Naive thymus-derived CD4-positive, alpha-beta T cell (primary cell): ENCODE results near the gene SYT2. TPM values are rescaled to one million over a fixed set of nuclear protein-coding genes. Genes with fewer than 3 reads are reported as not detected.
A peak's percentile ranks its signal among the peaks of the same experiment; 100 is the strongest.
"Not testable (repeated sequence)": the region's sequence is repeated elsewhere in the genome, so short reads cannot be mapped to it uniquely, and the experiment has no call there.

Experiments used
- ATAC-seq: fragments of 150-1000 bp; cut with Tn5 transposase; 2 replicates; pipeline ENCODE4 v1.10.0; 2021; ENCODE audit warnings: mild to moderate bottlenecking, moderate library complexity
- CTCF ChIA-PET: fragments of 350-600 bp; sonication (Branson Sonifier 250); formaldehyde crosslinking; loops from one replicate; lab custom pipeline; 2021; ENCODE audit warnings: antibody characterized with exemption; lab: Charles Lee
- POLR2A ChIA-PET: fragments of 350-600 bp; sonication (Branson Sonifier 250); formaldehyde crosslinking; loops from one replicate; lab custom pipeline; 2021; ENCODE audit warnings: antibody characterized with exemption, inconsistent platforms; lab: Charles Lee
- DNase-seq, 9 donors: peaks; one replicate each; pipeline versions ENCODE4 v3.0.0 to v3.0.0-alpha.2; 2020 to 2022; ENCODE audit warnings: mixed read lengths in 1 of 9
- H3K27ac ChIP-seq: one replicate; pipeline ENCODE4 v1.7.0; 2013; ENCODE audit warnings: mild to moderate bottlenecking, low read depth, low read length, moderate library complexity
- H3K27me3 ChIP-seq, 2 donors: one replicate each; pipeline ENCODE4 v1.7.0; 2013; ENCODE audit warnings: low read length in 2 of 2, mild to moderate bottlenecking in 2 of 2, moderate library complexity in 2 of 2; ENCODE audit not compliant: control insufficient read depth in 2 of 2, insufficient read depth in 2 of 2
- H3K36me3 ChIP-seq, 3 experiments: 1 replicate in 2 of 3; 2 replicates in 1 of 3; pipeline ENCODE4 v1.7.0; 2013; ENCODE audit warnings: low read length in 3 of 3, mild to moderate bottlenecking in 3 of 3, moderate library complexity in 1 of 3; ENCODE audit not compliant: insufficient read depth in 3 of 3, control insufficient read depth in 2 of 3
- H3K4me1 ChIP-seq, 2 donors: one replicate each; pipeline ENCODE4 v1.7.0; 2013; ENCODE audit warnings: low read length in 2 of 2, mild to moderate bottlenecking in 2 of 2, moderate library complexity in 1 of 2; ENCODE audit not compliant: control insufficient read depth in 2 of 2, insufficient read depth in 2 of 2
- H3K4me3 ChIP-seq: 2 replicates; pipeline ENCODE4 v1.7.0; 2013; ENCODE audit warnings: mild to moderate bottlenecking, low read length
- H3K9me3 ChIP-seq, 3 experiments: 1 replicate in 2 of 3; 2 replicates in 1 of 3; pipeline ENCODE4 v1.7.0; 2013; ENCODE audit warnings: low read length in 3 of 3; ENCODE audit not compliant: control insufficient read depth in 2 of 3
- H3K27ac Mint-ChIP-seq, 9 donors: one replicate each; pipeline ENCODE4 v1.8.0; 2020 to 2022; ENCODE audit warnings: mixed read lengths in 9 of 9, mild to moderate bottlenecking in 8 of 9, moderate library complexity in 5 of 9, inconsistent platforms in 2 of 9
- H3K27me3 Mint-ChIP-seq, 5 donors: one replicate each; pipeline ENCODE4 v1.8.0; 2021 to 2022; ENCODE audit warnings: mixed read lengths in 5 of 5, mild to moderate bottlenecking in 1 of 5
- H3K36me3 Mint-ChIP-seq, 5 donors: one replicate each; pipeline ENCODE4 v1.8.0; 2020 to 2022; ENCODE audit warnings: mixed read lengths in 5 of 5, mild to moderate bottlenecking in 3 of 5, inconsistent platforms in 1 of 5
- H3K4me1 Mint-ChIP-seq, 7 donors: one replicate each; pipeline ENCODE4 v1.8.0; 2020 to 2022; ENCODE audit warnings: mixed read lengths in 7 of 7, mild to moderate bottlenecking in 3 of 7, inconsistent platforms in 1 of 7
- H3K4me3 Mint-ChIP-seq, 10 donors: one replicate each; pipeline ENCODE4 v1.8.0; 2020 to 2022; ENCODE audit warnings: mild to moderate bottlenecking in 10 of 10, mixed read lengths in 10 of 10, moderate library complexity in 6 of 10, inconsistent platforms in 2 of 10
- H3K9me3 Mint-ChIP-seq, 11 donors: one replicate each; pipeline ENCODE4 v1.8.0; 2020 to 2022; ENCODE audit warnings: mixed read lengths in 11 of 11, mild to moderate bottlenecking in 4 of 11, inconsistent platforms in 1 of 11, moderate library complexity in 1 of 11
- intact Hi-C, 2 donors: fragments of 100-400 bp; cut with micrococcal nuclease; formaldehyde crosslinking; loops; one replicate each; pipeline ENCODE4 v1.15.1; 2023
- polyA plus RNA-seq, 2 donors: library from polyadenylated mRNA; unstranded; fragments of 300-500 nt; fragmentation: Illumina TruSeq; gene quantifications; one replicate each; pipeline ENCODE4 v1.2.3, GENCODE V29; 2021
- total RNA-seq, 6 experiments: library from RNA in 5 of 6; stranded (reverse) in 5 of 6; gene quantifications; 1 replicate in 5 of 6; 2 replicates in 1 of 6; pipeline ENCODE4 v1.2.3 and lab custom pipeline; 2021 to 2026

SYT2 gene
- total and polyA plus RNA-seq, 7 experiments from 2014 or later = 0.02 TPM; not detected in 6

DNA sequence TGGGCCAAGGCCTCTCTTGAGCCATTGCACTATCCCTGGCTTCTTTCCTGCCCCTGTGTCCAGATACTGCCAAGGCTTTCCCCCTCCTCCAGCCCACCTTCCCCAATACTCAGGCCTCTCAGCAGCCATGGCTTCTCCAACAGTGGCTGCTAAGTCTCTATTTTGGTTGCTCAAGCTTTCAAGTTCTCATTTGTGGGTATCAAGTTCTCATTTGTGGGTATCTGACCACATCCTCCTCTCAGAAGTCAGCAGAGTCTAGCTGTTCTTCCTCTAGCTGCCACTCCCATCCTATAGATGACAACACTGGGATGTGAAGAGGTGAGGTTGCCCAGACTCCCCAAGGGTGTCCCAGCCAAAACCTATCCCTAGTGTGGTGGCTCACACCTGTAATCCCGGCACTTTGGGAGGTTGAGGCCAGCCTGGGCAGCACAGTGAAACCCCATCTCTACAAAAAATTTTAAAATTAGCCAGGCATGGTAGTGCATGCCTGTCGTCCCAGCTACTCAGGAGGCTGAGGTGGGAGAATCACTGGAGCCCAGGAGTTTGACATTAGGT, 80.9 kb downstream of the SYT2 start:
- H3K4me3 ChIP-seq = peak overlapping the region; percentile 32
- peak; percentile 91 for ATAC-seq
- peaks cover 30 to 34% of the 10 kb centered on the region in 2 donors for H3K4me1 ChIP-seq
- peak in 7 of 9 donors; percentile 51 to 84 (median 80) for DNase-seq
- CTCF ChIA-PET, H3K9me3 Mint-ChIP-seq, H3K36me3 ChIP-seq, H3K27me3 ChIP-seq, H3K9me3 ChIP-seq, H3K36me3 Mint-ChIP-seq, POLR2A ChIA-PET, H3K27ac ChIP-seq: not testable (repeated sequence)
- Mint-ChIP-seq H3K27me3 (peaks cover 20 to 48% (median 26%) of the 10 kb centered on the region in 5 donors), H3K4me3 (peak overlapping the region; percentile 59 to 90 (median 76)), H3K4me1 (peaks cover 18 to 52% (median 43%) of the 10 kb centered on the region in 7 donors), H3K27ac (peak overlapping the region in 6 of 9 donors; percentile 22 to 89 (median 57))
- intact Hi-C loops = loop anchor here in 1 of 2 donors (5.0 kb wide), 1 partner anchor 287 kb away; the partner anchor contains the start of gene UBE2T

DNA sequence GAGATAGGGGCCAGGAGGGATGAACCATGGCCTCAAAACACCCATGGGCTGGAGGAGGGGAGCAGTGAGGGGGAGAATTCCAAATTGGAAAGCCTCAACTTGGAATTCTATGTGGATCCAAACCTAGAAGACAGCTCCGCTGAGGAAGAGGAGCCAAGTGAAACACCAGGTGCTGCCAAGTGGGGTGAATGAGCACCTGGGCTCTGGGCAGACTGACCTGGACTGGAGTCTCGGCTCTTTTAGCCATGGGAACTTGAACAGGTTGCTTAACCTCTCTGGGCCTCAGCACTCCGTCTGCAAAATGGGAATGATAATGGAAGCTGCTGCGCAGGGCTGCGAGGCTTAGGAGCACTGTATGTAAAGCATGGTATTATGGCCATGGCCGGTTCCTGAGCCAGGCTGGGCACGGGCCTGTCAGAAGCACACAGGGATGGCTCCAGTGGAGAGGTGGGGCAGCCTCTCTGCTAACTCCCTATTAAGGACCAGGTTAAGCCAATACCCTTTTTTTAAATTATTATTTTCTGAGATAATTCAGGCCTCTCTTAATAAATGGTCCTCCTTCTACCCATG, 81.5 kb downstream of the SYT2 start:
- no peak overlapping the region for H3K27ac ChIP-seq
- H3K4me1 Mint-ChIP-seq = peaks cover 18 to 52% (median 43%) of the 10 kb centered on the region in 7 donors
- H3K27me3 Mint-ChIP-seq = peaks cover 20 to 44% (median 24%) of the 10 kb centered on the region in 5 donors
- peaks cover 30 to 34% of the 10 kb centered on the region in 2 donors for H3K4me1 ChIP-seq
- no peaks in the 10 kb centered on the region for H3K36me3 Mint-ChIP-seq
- peak overlapping the region; percentile 32 for H3K4me3 ChIP-seq
- peaks cover 0 to 2% (median 0%) of the 10 kb centered on the region in 11 donors for H3K9me3 Mint-ChIP-seq
- peak overlapping the region; percentile 59 to 90 (median 76) for H3K4me3 Mint-ChIP-seq
- H3K9me3 ChIP-seq = no peaks in the 10 kb centered on the region
- DNase-seq = peak in 1 of 9 donors; percentile 19
- H3K27ac Mint-ChIP-seq = peak overlapping the region in 6 of 9 donors; percentile 22 to 89 (median 57)
- no peaks in the 10 kb centered on the region for H3K27me3 ChIP-seq
- ATAC-seq = no peak
- POLR2A ChIA-PET = no interaction called here
- no peaks in the 10 kb centered on the region for H3K36me3 ChIP-seq
- CTCF ChIA-PET = no interaction called here
- intact Hi-C loops = loop anchor here in 1 of 2 donors (5.0 kb wide), 1 partner anchor 286 kb away; the partner anchor contains the start of gene UBE2T

DNA sequence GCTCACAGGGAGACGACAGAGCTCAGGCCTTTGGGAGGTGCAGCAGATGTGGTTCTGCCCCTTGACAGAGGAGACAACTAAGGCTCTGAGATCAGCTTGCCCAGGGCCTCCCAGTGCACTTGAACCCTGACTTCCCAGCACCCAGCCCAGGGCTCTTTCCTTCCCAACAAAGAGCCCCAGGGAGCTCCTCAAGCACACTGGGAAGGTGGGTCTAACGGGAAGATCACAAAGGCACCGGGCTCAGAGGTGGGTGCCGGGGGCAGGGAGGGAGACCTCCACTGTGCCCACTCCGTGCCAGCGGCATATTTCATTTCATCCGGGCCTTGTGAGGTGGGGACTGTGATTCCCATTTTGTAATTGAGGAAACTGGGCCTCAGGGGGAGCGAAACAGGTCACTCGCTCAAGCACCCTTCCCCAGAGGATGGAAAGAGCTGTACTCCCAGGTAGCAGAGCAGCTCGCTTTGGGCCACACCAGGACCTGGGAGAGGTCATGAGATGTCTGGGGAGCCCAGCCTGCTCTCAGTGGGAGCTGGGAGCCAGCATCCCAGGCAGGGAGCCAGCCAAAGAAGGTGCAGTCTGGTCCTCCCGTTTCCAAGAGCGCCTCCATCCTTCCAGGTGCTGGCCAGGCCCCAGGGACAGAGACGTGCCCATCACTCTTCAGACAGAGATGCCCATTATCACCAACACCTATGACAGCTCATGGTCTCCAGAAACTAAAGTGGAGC, 82.3 kb downstream of the SYT2 start:
- peaks cover 18 to 52% (median 43%) of the 10 kb centered on the region in 7 donors for H3K4me1 Mint-ChIP-seq
- intact Hi-C loops = loop anchor here (2.0 to 5.0 kb wide), 2 partner anchors 15 to 286 kb away; partner anchors contain the start of gene UBE2T (in 1 of the 2)
- Histone ChIP-seq H3K27me3 (no peaks in the 10 kb centered on the region), H3K27ac (no peak overlapping the region), H3K36me3 (no peaks in the 10 kb centered on the region), H3K9me3 (no peaks in the 10 kb centered on the region), H3K4me3 (no peak overlapping the region), H3K4me1 (peaks cover 30 to 34% of the 10 kb centered on the region in 2 donors)
- H3K4me3 Mint-ChIP-seq = peak overlapping the region in 8 of 10 donors; percentile 2 to 79 (median 64)
- ATAC-seq (no peak), DNase-seq (no peak)
- H3K9me3 Mint-ChIP-seq = peaks cover 0 to 3% (median 0%) of the 10 kb centered on the region in 11 donors
- H3K27me3 Mint-ChIP-seq = peaks cover 18 to 37% (median 22%) of the 10 kb centered on the region in 5 donors
- no peaks in the 10 kb centered on the region for H3K36me3 Mint-ChIP-seq
- CTCF ChIA-PET = interaction anchor here (0.6 kb wide), 1 partner anchor 285 kb away, joined by 3 read pairs; no protein-coding TSS in a partner anchor
- no peak overlapping the region for H3K27ac Mint-ChIP-seq
- POLR2A ChIA-PET = no interaction called here

DNA sequence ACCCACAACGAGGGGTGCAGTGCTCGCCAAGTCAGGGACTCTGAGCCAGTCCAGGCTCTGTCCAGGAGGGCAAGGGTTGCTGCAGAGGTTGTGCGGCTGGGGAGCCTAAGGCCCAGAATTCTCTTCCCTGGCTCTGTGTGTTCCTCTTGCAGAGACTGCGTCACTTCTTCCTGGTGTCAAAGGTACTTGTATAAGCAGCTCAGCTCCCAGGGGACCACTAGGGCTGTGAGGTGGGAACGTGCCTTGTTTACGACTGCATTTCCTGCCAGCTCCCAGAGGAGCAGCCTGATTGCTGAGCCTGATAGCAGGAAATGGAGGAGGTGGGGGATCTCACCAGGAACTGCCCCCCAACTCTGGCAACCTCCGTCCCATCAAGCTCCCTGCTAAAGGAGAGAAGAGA, 83.2 kb downstream of the SYT2 start:
- DNase-seq, H3K4me3 ChIP-seq, H3K27ac ChIP-seq, CTCF ChIA-PET, H3K27me3 ChIP-seq, H3K4me3 Mint-ChIP-seq, ATAC-seq, H3K36me3 Mint-ChIP-seq, H3K27ac Mint-ChIP-seq, H3K9me3 Mint-ChIP-seq, POLR2A ChIA-PET, H3K36me3 ChIP-seq, H3K9me3 ChIP-seq: not testable (repeated sequence)
- H3K27me3 Mint-ChIP-seq = peaks cover 10 to 28% (median 15%) of the 10 kb centered on the region in 5 donors
- intact Hi-C loops = loop anchor here (2.0 to 5.0 kb wide), 2 partner anchors 16 to 285 kb away; partner anchors contain the start of gene UBE2T (in 1 of the 2)
- H3K4me1 ChIP-seq = peaks cover 30 to 34% of the 10 kb centered on the region in 2 donors
- H3K4me1 Mint-ChIP-seq = peaks cover 18 to 52% (median 40%) of the 10 kb centered on the region in 7 donors

DNA sequence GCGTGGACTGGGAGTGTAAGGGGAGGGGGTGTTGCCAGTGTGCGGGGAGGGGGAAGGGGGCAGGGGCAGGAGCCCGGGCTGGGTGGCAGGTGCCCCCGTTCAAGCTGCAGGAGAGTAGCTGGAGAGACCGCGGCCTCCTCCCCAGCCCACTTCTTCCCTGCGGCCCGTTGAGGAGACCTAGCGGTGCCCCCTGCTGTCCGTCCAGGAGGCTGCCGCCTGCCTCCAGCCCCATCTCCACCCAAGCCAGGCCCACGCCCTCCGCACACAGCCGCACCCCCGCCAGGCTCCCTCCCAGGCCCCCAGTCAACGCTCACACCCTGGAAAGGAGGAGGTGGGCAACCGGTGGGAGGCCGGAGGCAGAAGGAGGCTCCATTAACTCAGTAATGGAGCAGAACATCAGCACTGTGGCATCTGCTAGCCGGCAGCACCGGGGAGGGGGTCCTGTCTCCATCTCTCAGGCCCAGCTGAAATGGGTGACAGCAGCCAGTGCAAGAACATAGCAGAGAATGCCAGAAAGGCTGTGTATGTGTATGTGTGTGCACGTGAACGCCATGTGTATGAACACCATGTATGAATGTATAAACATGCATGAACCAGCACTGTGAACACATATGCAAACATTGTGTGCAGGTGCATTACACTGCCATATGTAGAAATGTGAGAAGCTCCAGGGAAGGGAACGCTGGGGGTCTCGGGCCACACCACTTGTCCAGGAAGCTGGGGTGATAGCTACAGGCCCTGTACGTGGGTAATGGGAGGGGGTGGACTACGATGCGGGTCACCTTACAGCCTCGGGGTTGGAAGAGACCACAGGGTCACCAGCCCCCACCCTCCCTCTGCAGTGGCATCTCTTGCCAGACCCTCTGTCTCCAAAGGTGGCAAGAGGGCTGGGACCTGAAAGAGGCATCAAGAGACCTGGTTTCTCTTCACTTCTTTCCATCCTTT, 84.6 kb downstream of the SYT2 start:
- POLR2A ChIA-PET = interaction anchor here (0.6 kb wide), 1 partner anchor 73 kb away, joined by 3 read pairs; no protein-coding TSS in a partner anchor
- peak overlapping the region in 1 of 10 donors; percentile 31 for H3K4me3 Mint-ChIP-seq
- no peak overlapping the region for H3K27ac ChIP-seq
- peaks cover 0 to 2% (median 0%) of the 10 kb centered on the region in 11 donors for H3K9me3 Mint-ChIP-seq
- H3K27me3 ChIP-seq = no peaks in the 10 kb centered on the region
- DNase-seq (peak; percentile 21 to 61 (median 47)), ATAC-seq (peak; percentile 75)
- H3K27ac Mint-ChIP-seq = no peak overlapping the region
- H3K4me1 Mint-ChIP-seq = peaks cover 18 to 39% (median 36%) of the 10 kb centered on the region in 7 donors
- no peaks in the 10 kb centered on the region for H3K9me3 ChIP-seq
- CTCF ChIA-PET = interaction anchor here (0.7 to 0.8 kb wide), 2 partner anchors 94 to 280 kb away, joined by 3 read pairs; no protein-coding TSS in a partner anchor
- H3K4me3 ChIP-seq = no peak overlapping the region
- no peaks in the 10 kb centered on the region for H3K36me3 Mint-ChIP-seq
- H3K36me3 ChIP-seq = no peaks in the 10 kb centered on the region
- intact Hi-C loops = loop anchor here (1.0 to 5.0 kb wide), 5 partner anchors 17 to 283 kb away; partner anchors contain the start of genes PPP1R12B (in 1 of the 2) and UBE2T (in 1 of the 2)
- peaks cover 9 to 21% (median 14%) of the 10 kb centered on the region in 5 donors for H3K27me3 Mint-ChIP-seq
- peaks cover 30 to 34% of the 10 kb centered on the region in 2 donors for H3K4me1 ChIP-seq
